Activated CD4-positive, alpha-beta T cell treated with anti-CD3 and anti-CD28 coated beads, Interleukin-2, amount 10 ng/mL, durations not matched to agents 24 days and 14 days (primary cell): Measurements from ENCODE around the gene MYO1C. TPM values are rescaled to one million over a fixed set of nuclear protein-coding genes. Genes with fewer than 3 reads are reported as not detected.
"Not testable (repeated sequence)": the region's sequence is repeated elsewhere in the genome, so short reads cannot be mapped to it uniquely, and the experiment has no call there.

Experiments used
- DNase-seq: peaks from one replicate; pipeline ENCODE4 v3.0.0; 2022
- H3K27ac Mint-ChIP-seq: one replicate; pipeline ENCODE4 v1.8.0; 2022; ENCODE audit warnings: mild to moderate bottlenecking, mixed read lengths
- H3K27me3 Mint-ChIP-seq: one replicate; pipeline ENCODE4 v1.8.0; 2022; ENCODE audit warnings: mixed read lengths
- H3K36me3 Mint-ChIP-seq: one replicate; pipeline ENCODE4 v1.8.0; 2022; ENCODE audit warnings: low read depth, mild to moderate bottlenecking, mixed read lengths
- H3K4me1 Mint-ChIP-seq: one replicate; pipeline ENCODE4 v1.8.0; 2021; ENCODE audit warnings: mixed read lengths
- H3K4me3 Mint-ChIP-seq: one replicate; pipeline ENCODE4 v1.8.0; 2022; ENCODE audit warnings: mild to moderate bottlenecking, moderate library complexity, mixed read lengths
- H3K9me3 Mint-ChIP-seq: one replicate; pipeline ENCODE4 v1.8.0; 2021; ENCODE audit warnings: mixed read lengths
- intact Hi-C: fragments of 100-400 bp; cut with micrococcal nuclease; formaldehyde crosslinking; loops from one replicate; pipeline ENCODE4 v1.15.1; 2023
- total RNA-seq: library from RNA; stranded (reverse); gene quantifications from 2 replicates; pipeline ENCODE4 v1.2.3, GENCODE V29; 2022

Gene MYO1C
- total RNA-seq, 1 donor from 2014 or later: 37.4 TPM

- Mint-ChIP-seq H3K27ac (no peak overlapping the region), H3K4me3 (no peak overlapping the region), H3K27me3 (no peaks in the 10 kb centered on the region), H3K4me1 (peaks cover 9% of the 10 kb centered on the region), H3K9me3 (no peaks in the 10 kb centered on the region), H3K36me3 (peaks cover 42% of the 10 kb centered on the region)
- DNase-seq: no peak
- intact Hi-C loops: no loop called here
Measured at GRCh38 chr17:1431631-1432104, 60.8 kb downstream of the MYO1C start.

GRCh38 chr17:1423456-1424135, 68.9 kb downstream of the MYO1C start:
- H3K27me3 Mint-ChIP-seq: no peaks in the 10 kb centered on the region
- H3K27ac Mint-ChIP-seq: no peak overlapping the region

GRCh38 chr17:1422885-1423284, 69.6 kb downstream of the MYO1C start:
- Mint-ChIP-seq H3K4me1 (peaks cover 16% of the 10 kb centered on the region), H3K9me3 (no peaks in the 10 kb centered on the region), H3K36me3 (peaks cover 37% of the 10 kb centered on the region), H3K27ac (peak overlapping the region; percentile 70), H3K27me3 (no peaks in the 10 kb centered on the region), H3K4me3 (no peak overlapping the region)
- intact Hi-C loops: no loop called here
- DNase-seq: no peak

More at GRCh38 chr17:1423456-1424135, 68.9 kb downstream of the MYO1C start:
- Mint-ChIP-seq H3K9me3 (no peaks in the 10 kb centered on the region), H3K4me3 (no peak overlapping the region), H3K4me1 (peaks cover 16% of the 10 kb centered on the region), H3K36me3 (peaks cover 36% of the 10 kb centered on the region)
- DNase-seq: no peak
- intact Hi-C loops: no loop called here

GRCh38 chr17:1421470-1421869, 71.0 kb downstream of the MYO1C start:
- peaks cover 38% of the 10 kb centered on the region for H3K36me3 Mint-ChIP-seq
- intact Hi-C loops: no loop called here
- no peaks in the 10 kb centered on the region for H3K9me3 Mint-ChIP-seq
- no peak overlapping the region for H3K4me3 Mint-ChIP-seq
- DNase-seq: no peak
- H3K27ac Mint-ChIP-seq: no peak overlapping the region
- H3K27me3 Mint-ChIP-seq: no peaks in the 10 kb centered on the region
- H3K4me1 Mint-ChIP-seq: peaks cover 16% of the 10 kb centered on the region

GRCh38 chr17:1420981-1421380, 71.5 kb downstream of the MYO1C start:
- intact Hi-C loops: no loop called here
- DNase-seq: no peak
- Mint-ChIP-seq H3K4me3 (no peak overlapping the region), H3K36me3 (peaks cover 37% of the 10 kb centered on the region), H3K4me1 (peaks cover 16% of the 10 kb centered on the region), H3K27ac (no peak overlapping the region), H3K9me3 (no peaks in the 10 kb centered on the region), H3K27me3 (no peaks in the 10 kb centered on the region)

GRCh38 chr17:1420163-1420562, 72.3 kb downstream of the MYO1C start:
- Mint-ChIP-seq H3K4me1 (peaks cover 12% of the 10 kb centered on the region), H3K27me3 (no peaks in the 10 kb centered on the region), H3K9me3 (no peaks in the 10 kb centered on the region), H3K36me3 (peaks cover 29% of the 10 kb centered on the region), H3K4me3 (no peak overlapping the region), H3K27ac (no peak overlapping the region)
- intact Hi-C loops: no loop called here
- DNase-seq: no peak

GRCh38 chr17:1418476-1418875, 74.0 kb downstream of the MYO1C start:
- H3K4me3 Mint-ChIP-seq, H3K9me3 Mint-ChIP-seq, intact Hi-C loops, H3K27me3 Mint-ChIP-seq, H3K4me1 Mint-ChIP-seq, H3K27ac Mint-ChIP-seq, DNase-seq: not testable (repeated sequence)
- peaks cover 23% of the 10 kb centered on the region for H3K36me3 Mint-ChIP-seq

GRCh38 chr17:1416414-1416813, 76.1 kb downstream of the MYO1C start:
- Mint-ChIP-seq H3K27me3 (no peaks in the 10 kb centered on the region), H3K27ac (no peak overlapping the region), H3K4me3 (no peak overlapping the region), H3K4me1 (no peaks in the 10 kb centered on the region), H3K9me3 (no peaks in the 10 kb centered on the region), H3K36me3 (peaks cover 11% of the 10 kb centered on the region)
- DNase-seq: no peak
- intact Hi-C loops: no loop called here

- Mint-ChIP-seq H3K27ac (no peak overlapping the region), H3K27me3 (no peaks in the 10 kb centered on the region), H3K4me3 (no peak overlapping the region), H3K36me3 (peaks cover 4% of the 10 kb centered on the region), H3K9me3 (no peaks in the 10 kb centered on the region), H3K4me1 (no peaks in the 10 kb centered on the region)
- intact Hi-C loops: no loop called here
- DNase-seq: no peak
Measured at GRCh38 chr17:1414634-1415033, 77.9 kb downstream of the MYO1C start.

Other genes starting within 250 kb of the MYO1C start
- gene BHLHA9, start 222.2 kb downstream of the MYO1C start, total RNA-seq: not detected in 2 replicates
- gene TRARG1, start 213.0 kb downstream of the MYO1C start, total RNA-seq: 0.07 TPM in 2 replicates
- 493 and 504 TPM in 2 replicates for gene YWHAE, start 92.5 kb downstream of the MYO1C start, total RNA-seq
- 22.5 and 24.3 TPM in 2 replicates for gene CRK, start 36.5 kb downstream of the MYO1C start, total RNA-seq
- gene INPP5K, start 23.9 kb upstream of the MYO1C start, total RNA-seq: 19.1 and 21.0 TPM in 2 replicates
- 74.3 and 76.1 TPM in 2 replicates for gene PITPNA, start 70.1 kb upstream of the MYO1C start, total RNA-seq
- 2.8 and 3.4 TPM in 2 replicates for gene SLC43A2, start 136.1 kb upstream of the MYO1C start, total RNA-seq
- gene SCARF1, start 153.0 kb upstream of the MYO1C start, total RNA-seq: 8.4 and 9.5 TPM in 2 replicates
- 7.3 and 11.4 TPM in 2 replicates for gene RILP, start 157.2 kb upstream of the MYO1C start, total RNA-seq
- 432 and 442 TPM in 2 replicates for gene PRPF8, start 192.2 kb upstream of the MYO1C start, total RNA-seq
- 0.07 and 0.14 TPM in 2 replicates for gene TLCD2, start 217.7 kb upstream of the MYO1C start, total RNA-seq
- 17.6 and 18.3 TPM in 2 replicates for gene WDR81, start 232.0 kb upstream of the MYO1C start, total RNA-seq